H1 (cell line): ENCODE measurements around the gene TSNAXIP1. TPM values are rescaled to one million over a fixed set of nuclear protein-coding genes. Genes with fewer than 3 reads are reported as not detected.

Source experiments
- CHD7 ChIP-seq: fragments of 300-600 bp; sonication (generic); IDR thresholded peaks from 2 replicates; pipeline ENCODE4 v1.7.1; 2012; ENCODE audit warnings: low read length, moderate library complexity, mild to moderate bottlenecking, inconsistent platforms; ENCODE audit not compliant: insufficient replicate concordance
- KDM5A ChIP-seq: fragments of 200-600 bp; IDR thresholded peaks from 2 replicates; pipeline ENCODE4 v1.7.1; 2012; ENCODE audit warnings: mild to moderate bottlenecking, low read length, inconsistent platforms, mixed read lengths
- RNF2 ChIP-seq: fragments of 200-900, 300-1000 bp; sonication (generic); IDR thresholded peaks from 2 replicates; pipeline ENCODE4 v1.7.1; 2016; ENCODE audit warnings: borderline replicate concordance, low read depth, mild to moderate bottlenecking, antibody characterized with exemption, low read length; ENCODE audit not compliant: poor library complexity, severe bottlenecking; ENCODE audit errors: missing control alignments
- SAP30 ChIP-seq: fragments of 300-600 bp; sonication (generic); IDR thresholded peaks from 2 replicates; pipeline ENCODE4 v1.7.1; 2012; ENCODE audit warnings: low read length, moderate library complexity, mild to moderate bottlenecking, inconsistent platforms; ENCODE audit not compliant: insufficient read depth, insufficient replicate concordance
- SP1 ChIP-seq: IDR thresholded peaks from 2 replicates; pipeline ENCODE4 v1.6.1; 2011; ENCODE audit warnings: low read depth, low read length
- TAF1 ChIP-seq: IDR thresholded peaks from 2 replicates; pipeline ENCODE4 v1.6.1; 2011; ENCODE audit warnings: mild to moderate bottlenecking, low read depth, low read length
- polyA plus RNA-seq, 7 experiments: library from polyadenylated mRNA; depleted of rRNA in 3 of 7; stranded (reverse) in 5 of 7; unstranded in 2 of 7; fragments of >200 nt in 5 of 7; fragments of 200-250 nt in 2 of 7; gene quantifications; 1 replicate in 5 of 7; 2 replicates in 1 of 7; 4 replicates in 1 of 7; pipeline versions ENCODE4 v1.2.1 to v1.2.3, GENCODE V29; 2011 to 2013; ENCODE audit warnings: missing spikeins in 2 of 7, mixed read lengths in 2 of 7
- total RNA-seq: library from RNA; stranded (reverse); fragmentation: NEBNext Ultra II Directional; extraction: Animal tissue kit (Norgen Biotek cat#: 25700); gene quantifications from 2 replicates; pipeline ENCODE4 v1.2.1, GENCODE V29; 2021

The TSNAXIP1 gene
- total and polyA plus RNA-seq, 2 of the 8 experiments (the other 6 are each of a cell fraction or from before 2014, with no cell fraction given) = 0.37 to 0.94 TPM

- no peak for TF ChIP-seq CHD7
- no peak for TF ChIP-seq SP1
- no peak for TF ChIP-seq TAF1
- TF ChIP-seq SAP30 = no peak
- TF ChIP-seq KDM5A = no peak
- TF ChIP-seq RNF2 = no peak
- TF ChIP-seq, all 59 proteins: peak for 0
Measured at GRCh38 chr16:67796099-67796718, 10.5 kb upstream of the TSNAXIP1 start (continued).
